ENCODE results near the gene SGSM2. TPM values are rescaled to one million over a fixed set of nuclear protein-coding genes. Genes with fewer than 3 reads are reported as not detected.

Gene SGSM2
- total RNA-seq, 2 experiments from 2014 or later = 31.8 to 37.7 TPM

GRCh38 chr17:2395258-2396181, 58.2 kb downstream of the SGSM2 start:
- Mint-ChIP-seq H3K9me3 (no peaks in the 10 kb centered on the region), H3K27me3 (no peaks in the 10 kb centered on the region), H3K27ac (peak overlapping the region; percentile 47), H3K36me3 (ENCODE audit: low read depth) (peaks cover 8% of the 10 kb centered on the region), H3K4me1 (ENCODE audit: low read depth) (peaks cover 56% of the 10 kb centered on the region), H3K4me3 (peak overlapping the region; percentile 97)
- ChIA-PET POLR2A (no interaction called here), CTCF (interaction anchor here (1.7 kb wide), 1 partner anchor 13 kb away, joined by 11 read pairs; no protein-coding TSS in a partner anchor)
- ATAC-seq (no peak), DNase-seq (no peak)
- intact Hi-C loops (cut with micrococcal nuclease) = no loop called here
- TF ChIP-seq CTCF (IDR thresholded peaks at IDR 0.05) = no peak

GRCh38 chr17:2396192-2396567, 58.9 kb downstream of the SGSM2 start:
- ChIA-PET CTCF (interaction anchor here (1.7 kb wide), 1 partner anchor 14 kb away, joined by 11 read pairs; no protein-coding TSS in a partner anchor), POLR2A (no interaction called here)
- H3K27ac Mint-ChIP-seq = peak overlapping the region; percentile 47
- DNase-seq (no peak), ATAC-seq (no peak)
- TF ChIP-seq CTCF (IDR thresholded peaks at IDR 0.05) = no peak
- no peaks in the 10 kb centered on the region for H3K27me3 Mint-ChIP-seq
- H3K36me3 Mint-ChIP-seq (ENCODE audit: low read depth) = peaks cover 7% of the 10 kb centered on the region
- H3K4me3 Mint-ChIP-seq = peak overlapping the region; percentile 97
- intact Hi-C loops (cut with micrococcal nuclease) = no loop called here
- H3K9me3 Mint-ChIP-seq = no peaks in the 10 kb centered on the region
- peaks cover 51% of the 10 kb centered on the region for H3K4me1 Mint-ChIP-seq (ENCODE audit: low read depth)

- intact Hi-C loops (cut with micrococcal nuclease) = no loop called here
- CTCF ChIA-PET = interaction anchor here (1.7 kb wide), 1 partner anchor 14 kb away, joined by 11 read pairs; no protein-coding TSS in a partner anchor
Measured at GRCh38 chr17:2396568-2397246, 59.4 kb downstream of the SGSM2 start.

GRCh38 chr17:2397247-2398171, 60.2 kb downstream of the SGSM2 start:
- intact Hi-C loops (cut with micrococcal nuclease) = no loop called here
- ChIA-PET POLR2A (interaction anchor here (1.2 kb wide), 1 partner anchor 19 kb away, joined by 3 read pairs; no protein-coding TSS in a partner anchor), CTCF (interaction anchor here (1.5 to 3.1 kb wide), 2 partner anchors 15 to 19 kb away, joined by 8 to 15 read pairs; no protein-coding TSS in a partner anchor)
- ATAC-seq (no peak), DNase-seq (no peak)
- H3K9me3 Mint-ChIP-seq = no peaks in the 10 kb centered on the region
- no peak for TF ChIP-seq CTCF (IDR thresholded peaks at IDR 0.05)
- H3K4me3 Mint-ChIP-seq = peak overlapping the region; percentile 97
- H3K27ac Mint-ChIP-seq = peak overlapping the region; percentile 97
- no peaks in the 10 kb centered on the region for H3K27me3 Mint-ChIP-seq
- H3K4me1 Mint-ChIP-seq (ENCODE audit: low read depth) = peaks cover 44% of the 10 kb centered on the region
- no peaks in the 10 kb centered on the region for H3K36me3 Mint-ChIP-seq (ENCODE audit: low read depth)

More at GRCh38 chr17:2396568-2397246, 59.4 kb downstream of the SGSM2 start:
- ATAC-seq (peak; percentile 1), DNase-seq (peak; percentile 76)
- POLR2A ChIA-PET = no interaction called here
- Mint-ChIP-seq H3K9me3 (no peaks in the 10 kb centered on the region), H3K27ac (peak overlapping the region; percentile 73), H3K4me1 (ENCODE audit: low read depth) (peaks cover 47% of the 10 kb centered on the region), H3K4me3 (peak overlapping the region; percentile 97), H3K36me3 (ENCODE audit: low read depth) (peaks cover 6% of the 10 kb centered on the region), H3K27me3 (no peaks in the 10 kb centered on the region)
- no peak for TF ChIP-seq CTCF (IDR thresholded peaks at IDR 0.05)
